Amniotic stem cell (primary cell): ENCODE results near the gene YWHAG.
"Not testable (repeated sequence)": the region's sequence is repeated elsewhere in the genome, so short reads cannot be mapped to it uniquely, and the experiment has no call there.

Experiments used
- DNase-seq: peaks from one replicate; lab custom pipeline; 2025; lab: John Stamatoyannopoulos, UW

The YWHAG gene

GRCh38 chr7:76294344-76295024 lies 64.3 kb downstream of the YWHAG start:
- peak; percentile 87 for DNase-seq

- DNase-seq: no peak
Observed at GRCh38 chr7:76293407-76293901, 65.3 kb downstream of the YWHAG start.

GRCh38 chr7:76292911-76293310 lies 65.9 kb downstream of the YWHAG start:
- not testable (repeated sequence) for DNase-seq

GRCh38 chr7:76292213-76292573 lies 66.6 kb downstream of the YWHAG start:
- DNase-seq: no peak

GRCh38 chr7:76291351-76292212 lies 67.2 kb downstream of the YWHAG start:
- DNase-seq: peak; percentile 90

GRCh38 chr7:76290847-76291350 lies 67.9 kb downstream of the YWHAG start:
- DNase-seq: not testable (repeated sequence)

GRCh38 chr7:76286842-76287403 lies 71.9 kb downstream of the YWHAG start:
- no peak for DNase-seq

GRCh38 chr7:76285604-76286374 lies 73.0 kb downstream of the YWHAG start:
- no peak for DNase-seq

GRCh38 chr7:76283254-76284159 lies 75.3 kb downstream of the YWHAG start:
- no peak for DNase-seq

GRCh38 chr7:76282344-76283253 lies 76.2 kb downstream of the YWHAG start:
- DNase-seq: no peak

GRCh38 chr7:76281706-76282343 lies 77.0 kb downstream of the YWHAG start:
- DNase-seq: no peak

GRCh38 chr7:76281006-76281705 lies 77.6 kb downstream of the YWHAG start:
- DNase-seq: no peak

GRCh38 chr7:76280408-76280807 lies 78.4 kb downstream of the YWHAG start:
- DNase-seq: no peak

GRCh38 chr7:76278540-76278939 lies 80.3 kb downstream of the YWHAG start:
- no peak for DNase-seq
